Iris pigment epithelial cell (primary cell): ENCODE measurements around the gene NIPAL3.

Source experiments
- DNase-seq: peaks from one replicate; pipeline ENCODE4 v3.0.0-alpha.2; 2011; ENCODE audit warnings: low read depth

Gene NIPAL3

GRCh38 chr1:24390924-24391782, 24.4 kb upstream of the NIPAL3 start:
- peak; percentile 86 for DNase-seq

GRCh38 chr1:24391882-24392603, 23.6 kb upstream of the NIPAL3 start:
- peak; percentile 54 for DNase-seq

- DNase-seq, result no peak
These were observed 23.0 kb upstream of the NIPAL3 start for GRCh38 chr1:24392604-24392946.

- DNase-seq, result no peak
These were observed 22.5 kb upstream of the NIPAL3 start for GRCh38 chr1:24392982-24393650.

GRCh38 chr1:24393892-24394291, 21.7 kb upstream of the NIPAL3 start:
- DNase-seq, result peak; percentile 43

- peak; percentile 34 for DNase-seq
These were observed 15.5 kb upstream of the NIPAL3 start for GRCh38 chr1:24400065-24400464.

- no peak for DNase-seq
These were observed 11.8 kb upstream of the NIPAL3 start for GRCh38 chr1:24403806-24404205.

GRCh38 chr1:24406788-24407187, 8.8 kb upstream of the NIPAL3 start:
- DNase-seq, result no peak

GRCh38 chr1:24409535-24409934, 6.1 kb upstream of the NIPAL3 start:
- peak; percentile 94 for DNase-seq

- no peak for DNase-seq
These were observed 4.9 kb upstream of the NIPAL3 start for GRCh38 chr1:24410750-24411149.

GRCh38 chr1:24411963-24412362, 3.6 kb upstream of the NIPAL3 start:
- DNase-seq, result no peak

- DNase-seq, result no peak
These were observed 3.2 kb upstream of the NIPAL3 start for GRCh38 chr1:24412408-24412807.

GRCh38 chr1:24413350-24414163, 2.0 kb upstream of the NIPAL3 start, which contains the start of gene STPG1:
Gene STPG1, minus strand, starts transcription at chr1:24413782. Its CDS starts 12,394 bp downstream, at chr1:24401388.
- peak; percentile 73 for DNase-seq

- no peak for DNase-seq
These were observed 748 bp upstream of the NIPAL3 start for GRCh38 chr1:24414775-24415333.

- peak; percentile 23 for DNase-seq
These were observed 486 bp downstream of the NIPAL3 start for GRCh38 chr1:24415910-24416665.

- peak; percentile 99 for DNase-seq
These were observed 1.2 kb downstream of the NIPAL3 start for GRCh38 chr1:24416666-24417391.

GRCh38 chr1:24417681-24418080, 2.1 kb downstream of the NIPAL3 start:
- DNase-seq, result peak; percentile 50

GRCh38 chr1:24418898-24419628, 3.5 kb downstream of the NIPAL3 start:
- peak; percentile 46 for DNase-seq

GRCh38 chr1:24420547-24420946, 4.9 kb downstream of the NIPAL3 start:
- peak; percentile 59 for DNase-seq
